PC-9 (cell line): ENCODE results near the gene TSHZ3.

ENCODE experiments used
- CTCF ChIP-seq: fragments of 200-600 bp; sonication (generic); conservative IDR thresholded peaks from 2 replicates; pipeline ENCODE4 v1.6.1; 2017; ENCODE audit warnings: mixed run types, antibody characterized with exemption, mild to moderate bottlenecking, moderate library complexity
- EZH2 ChIP-seq: fragments of 200-600 bp; sonication (generic); IDR thresholded peaks from 2 replicates; pipeline ENCODE4 v1.8.0; 2017; ENCODE audit warnings: antibody characterized with exemption, low read depth

GRCh38 chr19:31348481-31349159 lies 616 bp downstream of the TSHZ3 start:
- TF ChIP-seq CTCF, result no peak
- TF ChIP-seq EZH2, result no peak
